Hypothalamus (tissue), 51 donors: Measurements from ENCODE around the gene PGP.

Experiments
- DNase-seq, 51 donors: peaks; one replicate each; lab custom pipeline; 2025; lab: John Stamatoyannopoulos, UW

PGP gene

GRCh38 chr16:2170587-2171435 is 43.8 kb downstream of the PGP start:
- DNase-seq: no peak

- no peak for DNase-seq
Observed at GRCh38 chr16:2170080-2170479, 44.6 kb downstream of the PGP start.

- no peak for DNase-seq
Observed at GRCh38 chr16:2167068-2167638, 47.5 kb downstream of the PGP start.

GRCh38 chr16:2166263-2167067 is 48.2 kb downstream of the PGP start:
- DNase-seq: no peak

GRCh38 chr16:2165861-2166260 is 48.8 kb downstream of the PGP start:
- no peak for DNase-seq

- no peak for DNase-seq
Observed at GRCh38 chr16:2163211-2163881, 51.3 kb downstream of the PGP start.

- DNase-seq: no peak
Observed at GRCh38 chr16:2162676-2163118, 51.9 kb downstream of the PGP start.

GRCh38 chr16:2161911-2162310 is 52.7 kb downstream of the PGP start:
- no peak for DNase-seq
